H1 (cell line): ENCODE measurements around the gene XAGE1A. TPM values are rescaled to one million over a fixed set of nuclear protein-coding genes. Genes with fewer than 3 reads are reported as not detected.

ENCODE experiments used
- CTCF ChIA-PET: fragments of 300-600 bp; sonication (Branson Sonifier 250); formaldehyde crosslinking; loops from one replicate; lab custom pipeline; 2021; ENCODE audit not compliant: partially characterized antibody; lab: Charles Lee
- POLR2A ChIA-PET: fragments of 300-600 bp; sonication (Branson Sonifier 250); formaldehyde crosslinking; loops from one replicate; lab custom pipeline; 2021; ENCODE audit warnings: inconsistent platforms; ENCODE audit not compliant: partially characterized antibody; lab: Charles Lee
- DNase-seq, 2 experiments: peaks; one replicate each; pipeline versions ENCODE4 v3.0.0 to v3.0.0-alpha.2; 2010 to 2022; ENCODE audit warnings: low spot score in 2 of 2, low read depth in 1 of 2, mixed read lengths in 1 of 2
- FAIRE-seq: peaks from 2 replicates; lab custom pipeline; 2011; peaks lifted over from hg19 to GRCh38; lab: Jason Lieb, UNC
- H2AFZ ChIP-seq: 2 replicates; pipeline ENCODE4 v1.8.1; 2012; ENCODE audit warnings: low read length, inconsistent platforms
- H2AK5ac ChIP-seq: 2 replicates; pipeline ENCODE4 v1.6.1; 2013; ENCODE audit warnings: low read depth, low read length
- H2BK120ac ChIP-seq: replicated peaks from 2 replicates; pipeline ENCODE3; 2013; ENCODE audit warnings: low read depth, low read length, inconsistent platforms
- H2BK12ac ChIP-seq: 2 replicates; pipeline ENCODE4 v1.6.1; 2013; ENCODE audit warnings: low read depth, low read length
- H2BK15ac ChIP-seq: 2 replicates; pipeline ENCODE4 v1.6.1; 2013; ENCODE audit warnings: low read length
- H2BK20ac ChIP-seq: 2 replicates; pipeline ENCODE4 v1.6.1; 2013; ENCODE audit warnings: low read length
- H2BK5ac ChIP-seq: 2 replicates; pipeline ENCODE4 v1.6.1; 2013; ENCODE audit warnings: low read depth, low read length
- H3K14ac ChIP-seq: 2 replicates; pipeline ENCODE4 v1.6.1; 2013; ENCODE audit warnings: inconsistent platforms; ENCODE audit not compliant: insufficient read length
- H3K18ac ChIP-seq: 2 replicates; pipeline ENCODE4 v1.6.1; 2013; ENCODE audit warnings: low read length; ENCODE audit errors: extremely low read depth
- H3K23ac ChIP-seq: 2 replicates; pipeline ENCODE4 v1.6.1; 2013; ENCODE audit warnings: inconsistent platforms; ENCODE audit not compliant: insufficient read length
- H3K23me2 ChIP-seq: 2 replicates; pipeline ENCODE4 v1.6.1; 2013; ENCODE audit warnings: low read depth, low read length
- H3K27ac ChIP-seq: 2 replicates; pipeline ENCODE4 v1.6.1; 2011; ENCODE audit warnings: low read depth, low read length, inconsistent platforms
- H3K27me3 ChIP-seq, 4 experiments: replicated peaks in 1 of 4; 1 replicate in 1 of 4; 2 replicates in 3 of 4; pipeline versions ENCODE4 v1.6.1 to v1.8.1; 2011 to 2013; ENCODE audit warnings: low read length in 3 of 4, mild to moderate bottlenecking in 3 of 4, inconsistent platforms in 2 of 4, mixed read lengths in 2 of 4, moderate library complexity in 1 of 4; ENCODE audit not compliant: control insufficient read depth in 3 of 4, insufficient read depth in 3 of 4; ENCODE audit errors: extremely low read depth in 1 of 4
- H3K36me3 ChIP-seq, 4 experiments: 2 replicates each; pipeline versions ENCODE4 v1.6.1 to v1.8.1; 2011 to 2013; ENCODE audit warnings: mild to moderate bottlenecking in 4 of 4, low read length in 3 of 4, moderate library complexity in 2 of 4, control low read depth in 1 of 4, inconsistent platforms in 1 of 4; ENCODE audit not compliant: insufficient read depth in 4 of 4, control insufficient read depth in 2 of 4
- H3K4ac ChIP-seq: replicated peaks from 2 replicates; pipeline ENCODE3; 2013; ENCODE audit warnings: low read length, low read depth, mixed read lengths, inconsistent platforms; ENCODE audit not compliant: insufficient read length
- H3K4me1 ChIP-seq, 4 experiments: replicated peaks in 1 of 4; 1 replicate in 1 of 4; 2 replicates in 3 of 4; pipeline versions ENCODE4 v1.6.1 to v1.8.1; 2011 to 2013; ENCODE audit warnings: low read length in 3 of 4, inconsistent platforms in 2 of 4, mixed read lengths in 1 of 4; ENCODE audit not compliant: insufficient read depth in 4 of 4, control insufficient read depth in 3 of 4
- H3K4me2 ChIP-seq, 2 experiments: 2 replicates each; pipeline versions ENCODE4 v1.6.1 to v1.8.1; 2011 to 2013; ENCODE audit warnings: low read depth in 2 of 2, low read length in 2 of 2, control low read depth in 1 of 2, inconsistent platforms in 1 of 2, mild to moderate bottlenecking in 1 of 2; ENCODE audit not compliant: insufficient read depth in 1 of 2
- H3K4me3 ChIP-seq, 4 experiments: fragments of 200-600, 300-600 bp in 1 of 4; sonication (generic), shearing (Covaris generic), sonication (Bioruptor Twin) in 1 of 4; 2 replicates each; pipeline versions ENCODE4 v1.5.1 to v1.8.1; 2011 to 2016; ENCODE audit warnings: low read length in 4 of 4, low read depth in 3 of 4, control low read depth in 2 of 4, inconsistent platforms in 2 of 4, mild to moderate bottlenecking in 2 of 4, mixed read lengths in 1 of 4, moderate library complexity in 1 of 4; ENCODE audit not compliant: insufficient read depth in 2 of 4; ENCODE audit errors: extremely low read depth in 1 of 4
- H3K56ac ChIP-seq: replicated peaks from 2 replicates; pipeline ENCODE3; 2013; ENCODE audit warnings: low read depth, mild to moderate bottlenecking, mixed read lengths, low read length, inconsistent platforms; ENCODE audit not compliant: insufficient read length
- H3K79me1 ChIP-seq: 2 replicates; pipeline ENCODE4 v1.6.1; 2013; ENCODE audit warnings: low read depth, low read length, control low read depth
- H3K79me2 ChIP-seq, 2 experiments: 2 replicates each; pipeline versions ENCODE4 v1.6.1 to v1.8.1; 2012 to 2013; ENCODE audit warnings: low read length in 2 of 2, mild to moderate bottlenecking in 2 of 2, inconsistent platforms in 1 of 2; ENCODE audit not compliant: insufficient read depth in 2 of 2, control insufficient read depth in 1 of 2
- H3K9ac ChIP-seq, 4 experiments: replicated peaks in 1 of 4; 1 replicate in 1 of 4; 2 replicates in 3 of 4; pipeline versions ENCODE4 v1.6.1 to v1.8.1; 2011 to 2013; ENCODE audit warnings: low read depth in 3 of 4, low read length in 3 of 4, control low read depth in 2 of 4, mild to moderate bottlenecking in 2 of 4, moderate library complexity in 2 of 4, inconsistent platforms in 1 of 4; ENCODE audit errors: extremely low read depth in 1 of 4
- H3K9me3 ChIP-seq, 2 experiments: 2 replicates each; pipeline versions ENCODE4 v1.6.1 to v1.8.1; 2012 to 2013; ENCODE audit warnings: mild to moderate bottlenecking in 2 of 2, moderate library complexity in 2 of 2, control low read depth in 1 of 2, inconsistent platforms in 1 of 2, low read depth in 1 of 2, low read length in 1 of 2, mixed read lengths in 1 of 2; ENCODE audit not compliant: insufficient read depth in 2 of 2
- H4K20me1 ChIP-seq, 2 experiments: replicated peaks in 1 of 2; 2 replicates each; pipeline versions ENCODE3 to v1.8.1; 2011 to 2013; ENCODE audit warnings: inconsistent platforms in 2 of 2, low read length in 2 of 2, mild to moderate bottlenecking in 1 of 2; ENCODE audit not compliant: insufficient read depth in 2 of 2, control insufficient read depth in 1 of 2
- H4K5ac ChIP-seq: 2 replicates; pipeline ENCODE4 v1.6.1; 2013; ENCODE audit warnings: low read length, low read depth, mixed read lengths, inconsistent platforms; ENCODE audit not compliant: insufficient read length
- H4K8ac ChIP-seq: 2 replicates; pipeline ENCODE4 v1.8.0; 2013; ENCODE audit warnings: mild to moderate bottlenecking, moderate library complexity, low read length, inconsistent platforms; ENCODE audit not compliant: insufficient read depth; ENCODE audit errors: extremely low read depth
- H4K91ac ChIP-seq: replicated peaks from 2 replicates; pipeline ENCODE3; 2013; ENCODE audit warnings: low read length, mixed read lengths, inconsistent platforms; ENCODE audit not compliant: insufficient read length
- CEBPB ChIP-seq: IDR thresholded peaks from 2 replicates; pipeline ENCODE4 v1.6.1; 2012; ENCODE audit warnings: low read depth, low read length
- EP300 ChIP-seq, 2 experiments: IDR thresholded peaks; 1 replicate in 1 of 2; 2 replicates in 1 of 2; pipeline ENCODE4 v1.6.1; 2011 to 2012; ENCODE audit warnings: low read depth in 2 of 2, low read length in 2 of 2, mild to moderate bottlenecking in 2 of 2, borderline replicate concordance in 1 of 2, inconsistent platforms in 1 of 2, moderate library complexity in 1 of 2
- FOSL1 ChIP-seq: IDR thresholded peaks from 2 replicates; pipeline ENCODE4 v1.6.1; 2011; ENCODE audit warnings: mild to moderate bottlenecking, low read depth, low read length, moderate library complexity; ENCODE audit not compliant: insufficient read depth
- PHF8 ChIP-seq: fragments of 200-600 bp; sonication (generic); conservative IDR thresholded peaks from 2 replicates; pipeline ENCODE4 v1.7.1; 2012; ENCODE audit warnings: low read depth, mild to moderate bottlenecking, inconsistent platforms, low read length, moderate library complexity
- WGBS, 2 experiments: shearing (Covaris generic) in 1 of 2; methylation state at CpG; one replicate each; pipeline versions ENCODE4 v1.1.6 to v1.1.7; 2013 to 2015; ENCODE audit warnings: low lambda C conversion rate in 2 of 2, mixed read lengths in 2 of 2, inconsistent platforms in 1 of 2, low coverage in 1 of 2, missing lambda C conversion rate in 1 of 2; ENCODE audit not compliant: insufficient replicate concordance in 2 of 2, insufficient coverage in 1 of 2, insufficient read length in 1 of 2; ENCODE audit errors: extremely low coverage in 1 of 2, missing lambda C conversion rate in 1 of 2; 5-methylcytosine and 5-hydroxymethylcytosine counted together
- polyA plus RNA-seq, 7 experiments: library from polyadenylated mRNA; depleted of rRNA in 3 of 7; stranded (reverse) in 5 of 7; unstranded in 2 of 7; fragments of >200 nt in 5 of 7; fragments of 200-250 nt in 2 of 7; gene quantifications; 1 replicate in 5 of 7; 2 replicates in 1 of 7; 4 replicates in 1 of 7; pipeline versions ENCODE4 v1.2.1 to v1.2.3, GENCODE V29; 2011 to 2013; ENCODE audit warnings: missing spikeins in 2 of 7, mixed read lengths in 2 of 7
- total RNA-seq: library from RNA; stranded (reverse); fragmentation: NEBNext Ultra II Directional; extraction: Animal tissue kit (Norgen Biotek cat#: 25700); gene quantifications from 2 replicates; pipeline ENCODE4 v1.2.1, GENCODE V29; 2021
- TF ChIP-seq, protein P1 (sequence below): IDR thresholded peaks from 2 replicates; pipeline ENCODE4 v1.6.1; 2012; ENCODE audit warnings: inconsistent platforms

XAGE1A gene
- total and polyA plus RNA-seq, 2 of the 8 experiments (the other 6 are each of a cell fraction or from before 2014, with no cell fraction given): not detected

DNA sequence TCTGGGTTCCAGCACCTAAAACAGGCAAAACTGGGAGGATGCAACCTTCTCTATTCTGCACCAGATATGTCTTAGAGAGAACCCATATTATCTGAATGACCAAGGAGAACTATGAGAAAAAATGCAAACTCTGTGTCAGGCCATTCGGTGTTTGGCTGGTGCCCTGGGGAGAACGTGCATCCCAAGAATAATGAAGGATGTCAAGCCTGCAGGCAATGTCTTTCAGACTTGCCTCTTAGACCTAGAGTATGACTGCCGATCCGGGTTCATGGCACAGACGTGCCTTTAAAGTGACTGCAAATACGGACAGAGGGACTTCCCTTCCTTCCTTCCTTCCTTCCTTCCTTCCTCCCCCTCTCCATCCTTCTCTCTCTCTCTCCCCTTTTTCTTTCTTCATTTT, 14.3 kb downstream of the XAGE1A start:
- no peak overlapping the region for H4K8ac ChIP-seq
- no peak overlapping the region for H2BK120ac ChIP-seq
- no peak overlapping the region for H3K23ac ChIP-seq
- CTCF ChIA-PET: no interaction called here
- no peak overlapping the region for H3K27ac ChIP-seq
- no peaks in the 10 kb centered on the region for H3K79me2 ChIP-seq
- H3K4ac ChIP-seq: no peak overlapping the region
- no peak overlapping the region for H3K56ac ChIP-seq
- H3K9me3 ChIP-seq: no peaks in the 10 kb centered on the region
- TF ChIP-seq, protein P1, sequence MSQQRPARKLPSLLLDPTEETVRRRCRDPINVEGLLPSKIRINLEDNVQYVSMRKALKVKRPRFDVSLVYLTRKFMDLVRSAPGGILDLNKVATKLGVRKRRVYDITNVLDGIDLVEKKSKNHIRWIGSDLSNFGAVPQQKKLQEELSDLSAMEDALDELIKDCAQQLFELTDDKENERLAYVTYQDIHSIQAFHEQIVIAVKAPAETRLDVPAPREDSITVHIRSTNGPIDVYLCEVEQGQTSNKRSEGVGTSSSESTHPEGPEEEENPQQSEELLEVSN: no peak
- TF ChIP-seq PHF8 (no peak), CEBPB (no peak), FOSL1 (no peak), EP300 (IDR thresholded peaks at IDR 0.05; ENCODE audit: borderline replicate concordance in 1 of 2, low read depth in 2 of 2, low read length in 2 of 2) (no peak)
- TF ChIP-seq, all 59 proteins: peak for 0
- no peaks in the 10 kb centered on the region for H4K20me1 ChIP-seq
- H2BK20ac ChIP-seq: no peak overlapping the region
- no peaks in the 10 kb centered on the region; the same call in 1 of the 2 replicates for H3K23me2 ChIP-seq
- H3K79me1 ChIP-seq: no peaks in the 10 kb centered on the region
- no peak overlapping the region for H2AK5ac ChIP-seq
- H2AFZ ChIP-seq: no peak overlapping the region
- H4K5ac ChIP-seq: no peak overlapping the region
- no peaks in the 10 kb centered on the region for H3K27me3 ChIP-seq
- no peak overlapping the region for H4K91ac ChIP-seq
- no peak overlapping the region for H3K18ac ChIP-seq
- H3K4me3 ChIP-seq: no peak overlapping the region
- H3K14ac ChIP-seq: no peak overlapping the region
- H3K9ac ChIP-seq: no peak overlapping the region
- FAIRE-seq (no peak), DNase-seq (no peak)
- H3K4me2 ChIP-seq: no peak overlapping the region
- H3K4me1 ChIP-seq: no peaks in the 10 kb centered on the region
- no peak overlapping the region for H2BK15ac ChIP-seq
- H2BK5ac ChIP-seq: no peak overlapping the region
- H3K36me3 ChIP-seq: no peaks in the 10 kb centered on the region
- 87% methylated on average over 5 of the region's 6 CpGs; no CpG with 5 or more reads in 1 of the 2 experiments for WGBS, 2 experiments
- no peak overlapping the region for H2BK12ac ChIP-seq
- POLR2A ChIA-PET: no interaction called here
